ENCODE measurements around the gene PKNOX2.

Gene PKNOX2

DNA sequence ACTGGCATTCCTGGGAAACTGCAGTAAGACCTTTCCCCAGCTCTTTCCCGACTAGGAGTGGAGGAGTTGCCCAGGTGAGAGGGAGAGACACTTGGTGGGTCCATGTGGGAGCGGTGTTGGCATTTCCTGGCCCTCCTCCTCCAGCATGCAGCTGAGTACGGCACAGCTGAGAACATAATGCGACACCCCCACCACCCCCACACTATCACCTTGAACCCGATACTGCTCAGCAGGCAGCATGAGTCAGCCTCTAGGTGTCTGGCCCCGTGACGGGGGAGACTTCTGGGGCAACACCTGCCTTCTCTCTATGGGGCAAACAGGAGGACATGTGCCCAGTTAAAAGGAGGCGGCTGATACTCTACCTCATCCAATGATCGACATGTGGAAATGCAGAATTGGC is 64.4 kb downstream of the PKNOX2 start:
- TF ChIP-seq, protein P1, sequence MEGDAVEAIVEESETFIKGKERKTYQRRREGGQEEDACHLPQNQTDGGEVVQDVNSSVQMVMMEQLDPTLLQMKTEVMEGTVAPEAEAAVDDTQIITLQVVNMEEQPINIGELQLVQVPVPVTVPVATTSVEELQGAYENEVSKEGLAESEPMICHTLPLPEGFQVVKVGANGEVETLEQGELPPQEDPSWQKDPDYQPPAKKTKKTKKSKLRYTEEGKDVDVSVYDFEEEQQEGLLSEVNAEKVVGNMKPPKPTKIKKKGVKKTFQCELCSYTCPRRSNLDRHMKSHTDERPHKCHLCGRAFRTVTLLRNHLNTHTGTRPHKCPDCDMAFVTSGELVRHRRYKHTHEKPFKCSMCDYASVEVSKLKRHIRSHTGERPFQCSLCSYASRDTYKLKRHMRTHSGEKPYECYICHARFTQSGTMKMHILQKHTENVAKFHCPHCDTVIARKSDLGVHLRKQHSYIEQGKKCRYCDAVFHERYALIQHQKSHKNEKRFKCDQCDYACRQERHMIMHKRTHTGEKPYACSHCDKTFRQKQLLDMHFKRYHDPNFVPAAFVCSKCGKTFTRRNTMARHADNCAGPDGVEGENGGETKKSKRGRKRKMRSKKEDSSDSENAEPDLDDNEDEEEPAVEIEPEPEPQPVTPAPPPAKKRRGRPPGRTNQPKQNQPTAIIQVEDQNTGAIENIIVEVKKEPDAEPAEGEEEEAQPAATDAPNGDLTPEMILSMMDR (conservative IDR thresholded peaks at IDR 0.05; ENCODE audit: low read depth, low read length): no peak
- DNase-seq (ENCODE audit: low read depth): no peak
- H3K4me3 ChIP-seq (ENCODE audit: low read depth, low read length): no peak overlapping the region

DNA sequence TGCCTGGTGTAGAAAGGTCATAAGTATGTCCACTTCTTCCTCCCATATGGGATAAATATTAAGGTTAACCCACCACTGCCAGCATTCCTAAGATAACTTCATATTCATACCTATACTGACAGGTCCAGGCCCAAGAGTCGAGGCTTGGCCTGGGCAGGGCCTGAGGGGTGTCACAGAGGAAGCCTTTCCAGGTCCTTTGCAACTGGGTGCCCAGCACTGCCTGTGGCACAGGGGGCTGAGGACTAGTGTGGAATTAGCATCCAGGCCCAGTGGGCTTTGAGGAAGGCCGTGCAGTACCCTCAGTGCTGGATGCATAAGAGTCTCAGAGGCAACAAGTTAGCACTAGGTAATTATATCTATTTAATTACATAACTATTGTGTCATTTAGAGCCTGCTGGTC is 65.4 kb downstream of the PKNOX2 start:
- no peak overlapping the region for H3K4me3 ChIP-seq (ENCODE audit: low read depth, low read length)
- no peak for DNase-seq (ENCODE audit: low read depth)
- TF ChIP-seq, protein P1 (conservative IDR thresholded peaks at IDR 0.05; ENCODE audit: low read depth, low read length): no peak

DNA sequence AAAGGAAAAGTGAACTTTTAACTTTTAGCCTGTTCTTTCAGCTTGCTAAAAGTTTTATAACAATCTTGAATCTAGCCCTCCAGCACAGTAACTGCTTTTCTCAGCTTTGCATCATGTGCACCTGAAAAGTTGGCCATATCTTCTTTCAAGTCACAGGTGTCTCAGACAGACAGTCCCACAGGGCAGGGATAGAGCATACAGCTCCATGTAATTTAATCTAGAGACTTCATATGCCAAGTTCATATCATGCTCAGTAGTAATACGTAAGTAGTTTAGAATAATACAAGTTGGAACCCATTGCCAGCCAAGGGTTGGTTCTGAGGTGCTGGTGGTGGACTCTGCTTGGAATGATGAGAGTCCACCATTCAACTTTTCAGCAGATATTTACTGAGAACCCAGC is 68.6 kb downstream of the PKNOX2 start:
- TF ChIP-seq, protein P1 (conservative IDR thresholded peaks at IDR 0.05; ENCODE audit: low read depth, low read length): no peak
- H3K4me3 ChIP-seq (ENCODE audit: low read depth, low read length): no peak overlapping the region
- DNase-seq (ENCODE audit: low read depth): no peak

DNA sequence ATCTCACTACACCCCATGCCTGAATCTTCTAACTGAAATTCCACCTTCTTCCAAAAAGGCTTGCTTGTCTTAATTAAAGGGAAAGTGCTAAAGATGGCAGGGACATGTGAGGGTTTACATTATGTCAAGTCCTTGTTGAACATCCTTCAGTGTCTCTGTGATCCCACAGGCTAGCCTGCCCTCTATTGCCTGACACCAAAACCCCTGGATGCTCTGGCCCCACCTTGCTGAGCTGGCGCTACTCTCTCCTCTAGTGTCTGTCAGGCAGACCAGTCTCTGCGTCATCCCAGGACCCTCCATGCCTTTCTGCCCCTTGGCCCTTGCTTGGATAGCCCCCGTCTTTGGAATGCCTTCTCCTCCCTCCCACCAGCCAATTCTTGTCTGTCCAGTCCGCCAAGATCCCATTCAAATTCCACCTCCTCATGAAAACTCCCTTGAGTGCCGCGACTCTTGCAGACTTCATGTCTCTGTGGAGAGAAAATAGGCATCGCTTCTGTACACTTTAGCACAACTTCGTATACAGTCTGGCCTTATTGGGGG is 69.3 kb downstream of the PKNOX2 start:
- no peak for DNase-seq (ENCODE audit: low read depth)
- TF ChIP-seq, protein P1 (conservative IDR thresholded peaks at IDR 0.05; ENCODE audit: low read depth, low read length): no peak
- H3K4me3 ChIP-seq (ENCODE audit: low read depth, low read length): no peak overlapping the region

DNA sequence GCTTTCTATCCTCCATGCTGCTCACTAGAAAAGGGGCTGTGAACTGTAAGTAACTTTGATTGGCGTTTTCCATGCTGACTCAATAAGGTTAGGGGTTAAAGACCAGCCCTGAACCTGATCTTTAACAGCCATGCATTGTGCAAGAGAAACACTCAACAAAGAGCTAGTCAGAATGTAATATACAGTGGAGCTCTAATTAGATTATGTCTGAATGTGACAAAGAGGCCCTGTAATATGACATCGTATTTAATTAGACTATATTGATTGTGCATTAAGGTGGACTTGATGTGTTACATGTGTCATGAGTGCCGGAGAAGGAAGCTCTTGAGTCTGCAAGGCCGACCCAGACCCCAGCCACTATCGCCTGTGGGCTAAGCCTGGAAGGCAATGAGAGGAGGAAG is 70.5 kb downstream of the PKNOX2 start:
- no peak for DNase-seq (ENCODE audit: low read depth)
- H3K4me3 ChIP-seq (ENCODE audit: low read depth, low read length): no peak overlapping the region
- TF ChIP-seq, protein P1 (conservative IDR thresholded peaks at IDR 0.05; ENCODE audit: low read depth, low read length): no peak

DNA sequence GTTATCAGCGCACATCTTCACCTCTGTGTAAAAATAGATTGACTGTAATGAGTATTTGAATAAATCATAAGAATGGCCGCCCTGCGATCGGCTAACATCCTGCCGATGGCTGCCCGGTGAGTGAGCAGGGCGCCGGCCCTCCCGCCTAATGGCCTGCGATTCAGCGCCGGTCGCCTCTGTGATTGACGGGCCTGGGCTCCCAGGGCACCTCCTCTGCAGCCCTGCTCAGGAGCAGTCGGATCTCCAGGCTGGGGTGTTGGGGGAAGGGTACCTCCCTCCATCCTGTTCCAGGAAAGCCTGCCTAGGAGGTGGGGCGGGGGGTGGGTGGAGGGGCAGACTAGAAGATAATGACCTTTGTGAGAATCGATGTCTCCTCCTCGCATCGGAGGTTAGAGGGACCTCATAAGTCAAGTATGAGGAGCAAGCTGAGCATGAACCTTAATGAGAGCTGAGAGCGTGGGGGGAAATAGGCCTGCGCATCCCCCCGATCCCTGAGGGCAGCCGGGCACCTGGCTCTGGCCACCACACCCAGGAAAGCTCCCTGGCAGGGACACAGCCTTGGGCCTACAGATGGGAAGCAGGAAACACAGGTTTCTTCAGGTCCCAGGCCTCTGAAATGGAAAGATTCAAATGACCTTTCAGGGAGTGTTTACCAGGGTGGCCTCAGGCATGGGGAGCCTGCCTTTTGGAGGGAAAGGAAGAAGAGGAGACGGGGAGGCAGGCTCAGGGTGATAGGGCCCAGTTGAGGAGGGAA is 71.7 kb downstream of the PKNOX2 start:
- DNase-seq (ENCODE audit: low read depth): no peak
- H3K4me3 ChIP-seq (ENCODE audit: low read depth, low read length): no peak overlapping the region
- TF ChIP-seq, protein P1 (conservative IDR thresholded peaks at IDR 0.05; ENCODE audit: low read depth, low read length): no peak
